OCI-LY1 (cell line): Measurements from ENCODE around the gene GNG3.

Experiments used
- CTCF ChIP-seq: fragments of 200-600 bp; sonication (generic), shearing (Covaris generic); IDR thresholded peaks from 2 replicates; pipeline ENCODE4 v1.5.1; 2017; ENCODE audit warnings: mild to moderate bottlenecking, antibody characterized with exemption, low read length, moderate library complexity, mixed read lengths
- EZH2 ChIP-seq: fragments of 200-600 bp; sonication (generic), shearing (Covaris generic); IDR thresholded peaks from 2 replicates; pipeline ENCODE4 v1.8.0; 2017; ENCODE audit warnings: borderline replicate concordance, mixed run types, mild to moderate bottlenecking, antibody characterized with exemption, low read length, moderate library complexity, mixed read lengths

GRCh38 chr11:62667460-62667859, 40.0 kb upstream of the GNG3 start:
- no peak for TF ChIP-seq CTCF
- TF ChIP-seq EZH2 = no peak
